HCT116 (cell line): ENCODE results near the gene SKI. TPM values are rescaled to one million over a fixed set of nuclear protein-coding genes. Genes with fewer than 3 reads are reported as not detected.

ENCODE experiments used
- ATAC-seq: fragments of 200-7000 bp; cut with Tn5 transposase; 2 replicates; pipeline ENCODE4 v1.9.1; 2020; ENCODE audit warnings: mild to moderate bottlenecking, moderate library complexity
- BruUV-seq: library from RNA; stranded (reverse); fragments of 400-500 nt; replicated peaks from 2 replicates; lab custom pipeline; 2021; lab: Mats Ljungman, UMichigan
- CTCF ChIA-PET: fragments of 300-600 bp; sonication (Branson Sonifier 250); formaldehyde crosslinking; loops from one replicate; lab custom pipeline; 2021; ENCODE audit warnings: antibody characterized with exemption; lab: Charles Lee
- POLR2A ChIA-PET: fragments of 300-600, 350-600 bp; sonication (Branson Sonifier 250); formaldehyde crosslinking; loops from one replicate; lab custom pipeline; 2021; ENCODE audit warnings: antibody characterized with exemption; lab: Charles Lee
- RAD21 ChIA-PET, 2 experiments: fragments of 300-600 bp; sonication (Branson Sonifier 250); formaldehyde crosslinking; loops; one replicate each; lab custom pipeline; 2023; ENCODE audit warnings: low total read pairs in 2 of 2; ENCODE audit not compliant: uncharacterized antibody in 2 of 2, unreplicated experiment in 2 of 2, low non-redundant PET in 1 of 2; lab: Charles Lee
- DNase-seq: peaks from one replicate; pipeline ENCODE4 v3.0.0-alpha.2; 2010; ENCODE audit warnings: low read depth, low spot score
- H2AFZ ChIP-seq: fragments of 200-600 bp; shearing (Covaris generic), sonication (generic); 2 replicates; pipeline ENCODE4 v1.6.1; 2017; ENCODE audit warnings: low read depth, mixed run types, mixed read lengths, antibody characterized with exemption, low read length; ENCODE audit not compliant: poor library complexity, severe bottlenecking
- H3K27ac ChIP-seq: 2 replicates; pipeline ENCODE4 v1.5.1; 2012; ENCODE audit warnings: low read depth, low read length
- H3K27me3 ChIP-seq: fragments of 200-600 bp; sonication (generic); 2 replicates; pipeline ENCODE4 v1.6.1; 2016; ENCODE audit warnings: mixed run types, low read length, mixed read lengths; ENCODE audit not compliant: insufficient read depth
- H3K36me3 ChIP-seq, 2 experiments: fragments of 200-500 bp in 1 of 2; fragments of 200-600 bp in 1 of 2; sonication (Bioruptor generic) in 1 of 2; sonication (generic) in 1 of 2; 2 replicates each; pipeline versions ENCODE4 v1.5.1 to v1.6.1; 2014 to 2016; ENCODE audit warnings: low read length in 2 of 2, inconsistent platforms in 1 of 2, mixed read lengths in 1 of 2, mixed run types in 1 of 2; ENCODE audit not compliant: insufficient read depth in 2 of 2, control insufficient read depth in 1 of 2
- H3K4me1 ChIP-seq, 2 experiments: fragments of 200-600 bp in 1 of 2; sonication (generic) in 1 of 2; 2 replicates each; pipeline versions ENCODE4 v1.5.1 to v1.6.1; 2012 to 2017; ENCODE audit warnings: low read length in 2 of 2, inconsistent platforms in 1 of 2, mild to moderate bottlenecking in 1 of 2, mixed read lengths in 1 of 2, mixed run types in 1 of 2, moderate library complexity in 1 of 2; ENCODE audit not compliant: insufficient read depth in 2 of 2, control insufficient read depth in 1 of 2
- H3K4me2 ChIP-seq: fragments of 200-600 bp; sonication (generic); 2 replicates; pipeline ENCODE4 v1.6.1; 2017; ENCODE audit warnings: mixed run types, low read length, mixed read lengths
- H3K4me3 ChIP-seq, 2 experiments: fragments of 200-600 bp in 1 of 2; sonication (generic) in 1 of 2; replicated peaks in 1 of 2; 2 replicates each; pipeline ENCODE4 v1.5.1; 2011 to 2016; ENCODE audit warnings: low read length in 2 of 2, control low read depth in 1 of 2, low read depth in 1 of 2, mild to moderate bottlenecking in 1 of 2, mixed read lengths in 1 of 2, mixed run types in 1 of 2
- H3K79me2 ChIP-seq: fragments of 200-600 bp; sonication (generic); 2 replicates; pipeline ENCODE4 v1.6.1; 2017; ENCODE audit warnings: mild to moderate bottlenecking, mixed run types, low read length, moderate library complexity, mixed read lengths; ENCODE audit not compliant: insufficient read depth
- H3K9ac ChIP-seq: fragments of 200-600 bp; sonication (generic); 2 replicates; pipeline ENCODE4 v1.6.1; 2016; ENCODE audit warnings: low read length, mixed read lengths
- H3K9me2 ChIP-seq: fragments of 200-600 bp; sonication (generic), shearing (Covaris generic); 2 replicates; pipeline ENCODE4 v1.6.1; 2017; ENCODE audit warnings: mixed run types, mild to moderate bottlenecking, moderate library complexity; ENCODE audit not compliant: insufficient read depth
- H3K9me3 ChIP-seq, 2 experiments: fragments of 200-500 bp in 1 of 2; fragments of 200-600 bp in 1 of 2; sonication (Bioruptor generic) in 1 of 2; sonication (generic) in 1 of 2; 2 replicates each; pipeline ENCODE4 v1.6.1; 2014 to 2017; ENCODE audit warnings: low read length in 2 of 2, mixed read lengths in 2 of 2, inconsistent platforms in 1 of 2, low read depth in 1 of 2, mild to moderate bottlenecking in 1 of 2, mixed run types in 1 of 2, moderate library complexity in 1 of 2; ENCODE audit not compliant: control insufficient read depth in 1 of 2, insufficient read depth in 1 of 2
- H4K20me1 ChIP-seq: fragments of 200-600 bp; sonication (generic), shearing (Covaris generic); 2 replicates; pipeline ENCODE4 v1.6.1; 2017; ENCODE audit warnings: mixed run types, mild to moderate bottlenecking, moderate library complexity; ENCODE audit not compliant: insufficient read depth
- CEBPB ChIP-seq: IDR thresholded peaks from 2 replicates; pipeline ENCODE4 v1.6.1; 2012; ENCODE audit warnings: low read depth
- ELF1 ChIP-seq: IDR thresholded peaks from 2 replicates; pipeline ENCODE4 v1.6.1; 2012; ENCODE audit warnings: low read depth, borderline replicate concordance
- EZH2 ChIP-seq: fragments of 200-600 bp; sonication (generic); IDR thresholded peaks from 2 replicates; pipeline ENCODE4 v1.6.1; 2017; ENCODE audit warnings: antibody characterized with exemption, mixed run types
- EZH2phosphoT487 ChIP-seq: fragments of 200-600 bp; IDR thresholded peaks from 2 replicates; pipeline ENCODE4 v1.6.1; 2018; ENCODE audit warnings: antibody characterized with exemption, borderline replicate concordance
- FOSL1 ChIP-seq: IDR thresholded peaks from 2 replicates; pipeline ENCODE4 v1.6.1; 2012; ENCODE audit warnings: low read depth
- POLR2A ChIP-seq: IDR thresholded peaks from 2 replicates; pipeline ENCODE4 v1.7.0; 2011; ENCODE audit warnings: borderline replicate concordance; ENCODE audit not compliant: insufficient read depth, insufficient read length; ENCODE audit errors: extremely low read depth
- POLR2AphosphoS5 ChIP-seq: IDR thresholded peaks from 2 replicates; pipeline ENCODE4 v1.6.1; 2011; ENCODE audit warnings: mild to moderate bottlenecking, low read depth, low read length, moderate library complexity
- TCF7L2 ChIP-seq: IDR thresholded peaks from 2 replicates; pipeline ENCODE4 v1.7.0; 2011; ENCODE audit warnings: borderline replicate concordance, inconsistent platforms; ENCODE audit not compliant: insufficient read depth, insufficient read length; ENCODE audit errors: extremely low read depth
- ZFX ChIP-seq: fragments of 450-650 bp; IDR thresholded peaks from 2 replicates; pipeline ENCODE4 v1.6.1; 2017
- intact Hi-C: fragments of 100-400 bp; cut with micrococcal nuclease; formaldehyde crosslinking; loops from 2 replicates; pipeline ENCODE4 v1.10.0; 2022
- total RNA-seq: library from RNA; stranded (reverse); gene quantifications from one replicate; pipeline ENCODE4 v1.2.1, GENCODE V29; 2021; ENCODE audit not compliant: unreplicated experiment

The SKI gene
- total RNA-seq, 1 experiment from 2014 or later = 56.2 TPM

GRCh38 chr1:2312515-2313301 is 84.6 kb downstream of the SKI start:
- ATAC-seq (no peak), DNase-seq (no peak)
- Histone ChIP-seq H3K27me3 (no peaks in the 10 kb centered on the region), H2AFZ (no peak overlapping the region), H3K4me3 (no peak overlapping the region), H3K4me1 (peaks cover 16 to 53% of the 10 kb centered on the region in 2 experiments), H3K79me2 (no peaks in the 10 kb centered on the region), H4K20me1 (no peaks in the 10 kb centered on the region), H3K9ac (no peak overlapping the region), H3K9me2 (no peaks in the 10 kb centered on the region), H3K36me3 (peaks cover 4 to 6% of the 10 kb centered on the region in 2 experiments; a peak in 3 of 4 replicates), H3K4me2 (no peak overlapping the region), H3K9me3 (no peaks in the 10 kb centered on the region), H3K27ac (no peak overlapping the region; the same call in 1 of the 2 replicates)
- BruUV-seq = no TSS peak
- CTCF ChIA-PET = interaction anchor here (1.3 to 3.1 kb wide), 3 partner anchors 69 to 118 kb away, joined by 3 to 13 read pairs (median 5); partner anchors contain the start of gene FAAP20
- RAD21 ChIA-PET = interaction anchor here in 1 of 2 experiments (1.3 kb wide), 1 partner anchor 69 kb away, joined by 3 read pairs; no protein-coding TSS in a partner anchor
- intact Hi-C loops = no loop called here
- TF ChIP-seq POLR2AphosphoS5 = 0 out of 2 replicates have a peak, but pooled peaks have one; percentile 2
- TF ChIP-seq CEBPB = no peak
- POLR2A ChIA-PET = no interaction called here

DNA sequence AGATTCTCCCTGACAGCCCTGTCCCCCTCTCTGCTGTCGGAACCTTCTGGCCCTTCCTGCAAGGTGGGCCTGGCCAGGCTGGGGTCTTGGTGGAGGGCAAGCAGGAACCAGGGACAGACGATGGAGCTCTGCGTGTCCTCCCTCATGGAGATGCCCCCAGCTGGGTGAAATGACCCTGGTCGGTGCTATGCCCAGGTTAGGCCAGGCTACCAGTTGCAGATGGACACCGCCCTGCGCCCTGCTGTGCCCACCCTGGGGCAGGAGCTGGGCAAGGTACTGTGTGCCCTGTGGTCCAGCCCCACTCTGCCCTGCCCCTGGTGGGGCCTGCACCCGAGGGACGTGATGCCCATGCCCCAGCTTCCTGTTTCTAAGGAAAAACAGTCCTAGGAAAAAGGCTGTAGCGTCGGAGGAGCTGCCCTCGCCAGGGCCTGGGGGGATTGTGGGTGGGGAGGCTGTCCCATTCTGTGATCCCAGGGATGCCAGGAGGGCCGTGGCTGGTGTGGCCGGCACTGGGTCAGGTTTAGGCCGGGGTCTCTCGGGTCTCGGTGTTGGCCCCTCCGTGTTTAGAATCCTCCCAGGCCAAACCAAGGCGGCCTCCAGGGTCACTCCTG is 85.6 kb downstream of the SKI start:
- H4K20me1 ChIP-seq = no peaks in the 10 kb centered on the region
- peak overlapping the region; percentile 63 for H3K9ac ChIP-seq
- intact Hi-C loops = no loop called here
- no peaks in the 10 kb centered on the region for H3K9me3 ChIP-seq
- DNase-seq (no peak), ATAC-seq (no peak)
- peaks cover 0 to 4% of the 10 kb centered on the region in 2 experiments; a peak in 1 of 4 replicates for H3K36me3 ChIP-seq
- TSS peak; percentile 49 for BruUV-seq
- peak overlapping the region; percentile 45 to 53 for H3K4me3 ChIP-seq
- H2AFZ ChIP-seq = no peak overlapping the region
- ChIA-PET RAD21 (interaction anchor here in 1 of 2 experiments (0.7 kb wide), 1 partner anchor 135 kb away, joined by 3 read pairs; no protein-coding TSS in a partner anchor), CTCF (interaction anchor here (0.6 to 1.3 kb wide), 2 partner anchors 68 to 119 kb away, joined by 3 read pairs; partner anchors contain the start of gene FAAP20), POLR2A (no interaction called here)
- H3K79me2 ChIP-seq = no peaks in the 10 kb centered on the region
- peak overlapping the region; percentile 69; the same call in 1 of the 2 replicates for H3K27ac ChIP-seq
- TF ChIP-seq ELF1 = no peak
- TF ChIP-seq EZH2 = no peak
- no peak for TF ChIP-seq FOSL1
- no peak for TF ChIP-seq POLR2A
- TF ChIP-seq ZFX = no peak
- no peak for TF ChIP-seq EZH2phosphoT487
- TF ChIP-seq TCF7L2 = no peak
- H3K4me1 ChIP-seq = peaks cover 16 to 53% of the 10 kb centered on the region in 2 experiments
- no peaks in the 10 kb centered on the region for H3K9me2 ChIP-seq
- H3K27me3 ChIP-seq = no peaks in the 10 kb centered on the region
- H3K4me2 ChIP-seq = peak overlapping the region; percentile 73
